Epithelial cell of esophagus (primary cell): ENCODE data around the gene TSPAN9.

Experiments
- DNase-seq: peaks from one replicate; pipeline ENCODE4 v3.0.0; 2010; ENCODE audit warnings: low read depth
- H3K4me3 ChIP-seq: 2 replicates; pipeline ENCODE4 v1.5.1; 2011; ENCODE audit warnings: mild to moderate bottlenecking, low read length, control low read depth
- CTCF ChIP-seq: IDR thresholded peaks from 2 replicates; pipeline ENCODE4 v1.5.1; 2011; ENCODE audit warnings: low read depth, mild to moderate bottlenecking, low read length, control low read depth, inconsistent platforms; ENCODE audit not compliant: insufficient read depth; ENCODE audit errors: missing control alignments

TSPAN9 gene

GRCh38 chr12:3261782-3262359 lies 184.7 kb downstream of the TSPAN9 start:
- no peak overlapping the region for H3K4me3 ChIP-seq
- DNase-seq: no peak
- no peak for TF ChIP-seq CTCF

- no peak overlapping the region for H3K4me3 ChIP-seq
- TF ChIP-seq CTCF: no peak
- no peak for DNase-seq
These were observed 185.3 kb downstream of the TSPAN9 start for GRCh38 chr12:3262470-3262869.

GRCh38 chr12:3263282-3263681 lies 186.1 kb downstream of the TSPAN9 start:
- no peak for TF ChIP-seq CTCF
- H3K4me3 ChIP-seq: no peak overlapping the region

GRCh38 chr12:3263939-3264922 lies 187.1 kb downstream of the TSPAN9 start:
- no peak for DNase-seq
- no peak overlapping the region for H3K4me3 ChIP-seq
- TF ChIP-seq CTCF: no peak

More at GRCh38 chr12:3263282-3263681, 186.1 kb downstream of the TSPAN9 start:
- DNase-seq: no peak

GRCh38 chr12:3265406-3265805 lies 188.2 kb downstream of the TSPAN9 start:
- DNase-seq: no peak
- TF ChIP-seq CTCF: no peak
- no peak overlapping the region for H3K4me3 ChIP-seq

GRCh38 chr12:3266638-3267037 lies 189.5 kb downstream of the TSPAN9 start:
- DNase-seq: no peak
- no peak overlapping the region for H3K4me3 ChIP-seq
- TF ChIP-seq CTCF: no peak
